Activated CD4-positive, alpha-beta T cell treated with anti-CD3 and anti-CD28 coated beads for 48 hours (primary cell): ENCODE data around the gene NLGN1.
"Not testable (repeated sequence)": the region's sequence is repeated elsewhere in the genome, so short reads cannot be mapped to it uniquely, and the experiment has no call there.

Source experiments
- DNase-seq: peaks from one replicate; pipeline ENCODE4 v3.0.0-alpha.2; 2020

Gene NLGN1

DNA sequence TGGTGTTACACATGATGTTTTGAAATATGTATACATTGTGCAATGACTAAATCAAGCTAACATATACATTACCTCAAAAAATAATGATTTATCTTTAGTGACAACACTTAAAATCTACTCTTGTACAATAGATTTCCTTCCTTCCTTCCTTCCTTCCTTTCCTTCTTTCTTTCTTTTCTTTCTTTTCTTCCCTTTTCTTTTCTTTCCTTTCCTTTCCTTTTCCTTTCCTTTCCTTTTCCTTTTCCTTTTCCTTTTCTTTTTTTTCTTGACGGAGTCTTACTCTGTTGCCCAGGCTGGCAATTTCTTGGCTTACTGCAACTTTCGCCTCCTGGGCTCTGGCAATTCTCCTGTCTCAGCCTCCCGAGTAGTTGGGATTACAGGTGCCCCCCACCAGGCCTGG lies 170.5 kb downstream of the NLGN1 start:
- no peak for DNase-seq

DNA sequence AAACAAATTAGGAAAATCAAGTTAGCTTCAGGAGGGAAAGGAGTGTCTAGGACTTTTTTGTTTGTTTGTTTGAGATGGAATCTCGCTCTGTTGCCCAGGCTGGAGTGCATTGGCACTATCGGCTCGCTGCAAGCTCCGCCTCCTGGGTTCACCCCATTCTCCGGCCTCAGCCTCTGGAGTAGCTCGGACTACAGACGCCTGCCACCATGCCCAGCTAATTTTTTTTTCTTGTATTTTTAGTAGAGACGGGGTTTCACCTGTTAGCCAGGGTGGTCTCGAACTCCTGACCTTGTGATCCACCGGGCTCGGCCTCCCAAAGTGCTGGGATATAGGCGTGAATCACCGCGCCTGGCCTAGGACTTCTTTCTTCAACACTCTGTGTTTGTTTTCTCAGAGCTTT lies 171.1 kb downstream of the NLGN1 start:
- DNase-seq, result no peak

DNA sequence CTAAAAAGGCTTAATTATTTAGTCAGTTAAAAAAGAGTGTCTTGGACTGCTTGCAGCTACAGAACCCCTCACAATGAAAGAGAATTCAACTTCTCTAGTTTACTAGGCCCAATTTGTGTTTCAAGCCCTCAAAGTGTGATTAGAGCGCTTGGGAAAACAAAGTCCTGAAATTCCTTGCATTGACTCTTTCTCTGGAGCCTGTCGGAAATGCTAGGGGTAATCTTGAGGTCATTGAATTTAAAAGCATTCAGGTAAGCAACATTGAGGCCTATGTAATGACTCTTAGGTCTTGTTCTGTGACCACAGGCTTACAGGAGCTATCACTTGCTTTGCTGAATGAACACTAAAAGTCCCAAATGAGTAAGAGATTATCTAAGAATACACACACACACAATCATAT lies 186.0 kb downstream of the NLGN1 start:
- no peak for DNase-seq

DNA sequence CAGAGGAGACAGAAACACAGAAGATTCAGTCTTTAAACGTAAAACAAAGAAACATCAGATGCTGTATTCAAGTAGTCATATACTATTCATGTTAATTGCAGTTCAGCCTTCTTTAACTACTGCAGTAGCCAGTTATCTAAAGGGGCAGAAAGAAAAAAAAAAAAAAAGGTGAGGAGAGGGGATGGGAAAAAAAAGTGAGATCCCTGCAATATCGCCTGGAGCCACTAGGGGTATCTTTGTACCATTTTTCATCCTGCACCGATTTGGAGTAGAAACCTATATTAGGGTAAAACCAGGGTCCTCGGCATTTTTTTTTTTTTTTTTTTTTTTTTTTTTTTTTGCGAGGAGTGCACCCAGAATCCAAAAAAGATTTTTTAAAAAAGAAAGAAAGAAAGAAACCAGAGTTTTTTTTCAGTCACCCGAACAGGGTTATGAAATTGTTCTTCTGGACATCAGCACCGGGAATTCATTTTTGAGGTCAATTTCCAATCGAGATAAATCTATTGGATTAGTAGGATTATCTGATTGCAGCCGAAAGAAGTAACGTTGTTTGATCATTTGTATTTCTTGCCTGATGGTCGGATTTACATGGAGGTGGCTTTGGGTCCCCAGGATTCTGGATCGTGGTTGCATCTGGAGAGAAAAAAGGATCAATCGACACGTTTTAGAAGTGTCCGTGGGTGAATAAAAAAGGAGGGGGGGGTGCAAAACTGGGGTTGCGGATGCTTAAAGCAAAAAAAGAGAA lies 186.7 kb downstream of the NLGN1 start:
- DNase-seq, result peak; percentile 6

DNA sequence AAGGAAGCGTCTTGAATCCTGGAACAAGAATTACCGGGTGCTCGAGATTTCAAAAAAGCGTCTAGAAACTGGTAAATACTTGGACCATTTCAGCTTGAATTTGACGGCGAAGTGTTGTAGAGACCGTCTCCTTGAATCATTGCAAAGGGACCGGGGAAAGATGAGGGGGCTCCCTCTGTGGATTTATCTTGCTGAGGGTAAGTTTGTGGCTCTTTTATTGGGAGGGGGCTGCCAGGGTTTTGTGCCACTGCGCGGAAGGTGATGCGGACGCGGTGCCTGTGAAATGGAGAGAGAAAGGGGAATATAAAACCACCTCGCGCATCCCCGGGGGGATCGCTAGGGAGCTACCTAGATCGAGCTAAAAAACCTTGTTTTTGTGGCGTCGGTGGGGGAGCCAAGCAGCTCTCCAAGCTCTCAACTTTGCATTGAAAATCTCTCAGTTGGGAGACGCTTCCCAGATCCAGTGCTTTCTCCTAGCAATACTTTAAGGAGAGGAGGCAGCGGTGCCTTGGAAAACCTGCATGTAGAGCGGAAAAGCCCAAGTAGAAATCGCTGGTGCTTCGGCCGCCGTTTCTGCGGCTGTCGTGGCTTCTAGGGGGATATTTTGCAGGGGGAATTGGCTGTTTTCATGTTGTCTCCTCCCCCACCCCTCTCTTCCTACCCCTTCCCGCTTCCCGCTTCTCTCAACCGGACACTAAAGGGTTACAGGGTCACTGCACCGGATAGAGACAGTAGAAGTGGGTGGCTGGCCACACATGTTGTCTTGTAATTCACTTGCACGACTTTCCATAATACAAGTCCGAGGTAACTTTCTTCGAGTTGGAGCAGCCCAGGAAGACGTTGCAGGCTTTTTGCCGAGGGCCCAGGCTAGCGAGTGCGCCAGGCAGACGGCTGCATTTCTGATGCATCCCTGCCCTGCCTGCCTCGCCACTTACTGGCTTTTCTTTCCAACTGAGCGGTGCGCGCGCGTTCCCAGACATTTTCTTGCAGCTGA lies 187.6 kb downstream of the NLGN1 start:
- DNase-seq, result no peak

DNA sequence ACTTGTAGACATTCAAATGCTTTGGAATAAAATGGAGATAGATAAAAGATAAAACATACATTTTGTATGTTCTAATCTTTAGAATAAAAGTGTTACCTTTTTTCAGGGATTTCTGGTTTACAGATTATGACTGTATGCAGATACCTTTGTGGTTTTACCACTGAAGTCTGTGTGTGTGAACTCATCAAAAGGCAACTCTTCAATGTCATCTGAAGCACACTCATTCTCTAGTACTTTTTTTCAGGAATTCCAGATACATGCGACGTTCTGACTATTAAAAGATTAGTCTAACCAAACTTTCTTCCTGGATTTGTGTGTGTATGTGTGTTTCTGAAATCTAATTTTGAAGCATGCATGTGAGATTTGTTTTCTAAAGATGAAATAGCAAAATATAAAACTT lies 188.6 kb downstream of the NLGN1 start:
- DNase-seq, result no peak

DNA sequence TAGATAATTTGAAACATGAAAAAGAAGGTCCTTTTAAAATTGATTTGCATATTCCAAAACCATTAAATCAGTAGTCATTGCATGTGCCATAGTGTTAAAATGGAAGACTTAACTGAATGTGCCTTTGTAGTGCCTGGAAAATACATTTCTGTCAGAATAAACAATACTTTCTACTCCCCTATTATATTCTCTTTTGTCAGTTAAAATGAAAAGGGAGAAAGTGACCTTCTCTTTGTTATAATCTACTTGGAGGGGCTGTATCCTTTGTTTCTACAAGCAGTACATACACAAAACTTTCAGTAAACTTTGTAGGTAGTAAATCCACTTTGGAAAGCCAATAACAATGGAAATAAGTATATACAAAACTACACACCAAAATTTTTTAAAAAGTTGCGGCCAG lies 189.5 kb downstream of the NLGN1 start:
- DNase-seq, result no peak

DNA sequence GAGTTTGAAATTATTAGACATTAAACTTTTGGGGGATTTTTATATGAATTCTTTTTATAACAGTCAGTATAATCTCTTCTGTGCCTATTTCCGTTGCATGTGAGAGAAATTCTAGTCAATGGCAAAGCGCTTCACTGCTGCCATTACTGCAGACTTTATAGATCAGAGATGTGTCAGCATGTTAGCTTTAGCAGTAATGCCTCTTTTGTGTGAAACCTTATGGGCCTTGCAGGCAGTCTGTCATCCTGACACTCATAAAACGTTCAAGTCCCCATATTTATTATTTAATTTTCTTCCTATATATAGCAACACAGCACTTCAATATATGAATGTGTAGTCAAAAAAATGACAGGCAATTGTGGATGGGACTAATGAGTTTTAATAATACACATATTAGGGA lies 191.0 kb downstream of the NLGN1 start:
- no peak for DNase-seq

DNA sequence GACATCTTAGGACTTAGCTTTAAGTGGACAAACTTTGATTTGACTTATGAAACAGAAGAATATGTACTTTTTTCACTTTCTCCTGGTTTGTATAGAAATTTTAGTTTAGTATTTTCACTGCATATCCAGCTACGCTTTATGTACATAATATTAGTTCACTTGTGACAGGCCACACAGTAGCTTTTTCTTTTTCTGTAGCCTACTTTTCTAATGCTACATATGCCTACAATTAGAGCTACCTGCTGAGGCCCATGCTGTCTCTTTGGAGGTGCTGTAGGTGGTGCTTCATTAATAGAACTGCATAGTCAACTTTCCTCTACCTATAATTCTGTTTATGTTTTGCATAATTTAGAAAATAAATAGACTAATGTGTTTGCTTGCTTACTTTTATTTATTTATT lies 191.6 kb downstream of the NLGN1 start:
- no peak for DNase-seq

DNA sequence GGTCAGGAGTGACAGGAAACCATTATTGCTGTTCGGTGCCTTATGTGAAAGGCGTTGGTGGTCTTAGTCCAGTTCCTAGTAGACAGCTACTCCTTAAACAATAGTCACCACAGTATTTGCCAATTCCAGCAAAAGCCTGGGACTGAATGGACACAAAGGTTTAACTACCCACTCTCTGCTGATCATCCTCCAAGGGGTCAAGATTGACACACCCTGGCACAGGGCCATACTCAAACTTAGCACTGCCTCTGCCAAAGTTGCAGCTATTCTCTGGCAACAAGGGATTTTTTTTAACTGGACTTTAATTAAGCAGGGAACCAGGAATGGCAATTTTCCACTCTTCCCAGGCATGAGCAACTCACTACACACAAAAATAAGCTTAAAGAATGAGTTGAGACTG lies 193.9 kb downstream of the NLGN1 start:
- DNase-seq, result no peak

DNA sequence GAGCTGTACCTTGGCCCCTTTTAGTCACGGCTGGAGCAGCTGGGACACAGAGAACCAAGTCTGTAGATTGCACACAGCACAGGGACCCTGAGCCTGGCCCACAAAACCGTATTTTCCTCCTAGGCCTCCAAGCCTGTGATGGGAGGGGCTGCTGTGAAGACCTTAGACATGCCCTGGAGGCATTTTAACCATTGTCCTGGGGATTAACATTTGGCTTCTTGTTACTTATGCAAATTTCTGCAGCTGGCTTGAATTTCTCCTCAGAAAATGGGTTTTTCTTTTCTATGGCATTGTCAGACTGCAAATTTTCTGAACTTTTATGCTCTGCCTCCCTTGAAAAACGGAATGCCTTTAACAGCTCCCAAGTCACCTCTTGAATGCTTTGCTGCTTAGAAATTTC lies 197.3 kb downstream of the NLGN1 start:
- DNase-seq, result not testable (repeated sequence)

DNA sequence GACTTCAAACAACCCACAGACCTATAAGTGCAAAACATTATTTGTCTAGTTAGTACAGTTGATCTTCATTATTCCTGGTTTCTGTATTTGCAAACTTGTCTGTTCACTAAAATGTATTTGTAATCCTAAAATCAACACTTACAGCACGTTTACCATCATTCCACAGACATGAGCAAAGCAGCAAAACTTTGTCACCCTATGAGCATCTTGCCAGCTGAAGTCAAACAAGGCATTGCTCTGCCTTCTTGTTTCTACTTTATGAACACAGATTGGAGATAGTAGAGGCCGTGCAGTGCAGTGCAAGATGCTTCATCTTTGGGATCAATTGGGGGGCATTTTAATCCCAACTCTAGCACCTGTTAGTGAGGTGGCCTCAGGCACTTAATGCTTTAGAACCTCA lies 202.1 kb downstream of the NLGN1 start:
- DNase-seq, result no peak

DNA sequence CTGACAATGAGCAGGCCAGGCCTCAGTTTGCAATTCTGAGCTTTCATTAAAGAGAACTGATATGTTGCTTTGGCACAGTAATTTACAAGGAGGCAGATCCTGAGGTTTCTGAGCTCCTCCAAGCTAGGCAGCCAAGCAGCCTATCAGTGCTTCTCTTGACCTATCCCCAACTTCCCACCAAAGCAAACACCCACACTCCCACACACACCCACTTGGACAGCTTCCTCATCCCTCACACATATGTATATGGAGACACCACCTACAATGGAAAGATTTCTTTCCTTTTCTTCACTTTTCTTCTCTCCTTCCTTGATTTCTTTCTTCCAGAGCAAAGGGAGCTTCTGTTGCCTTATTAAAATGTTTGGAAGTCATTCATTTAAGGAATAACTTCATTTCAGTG lies 217.0 kb downstream of the NLGN1 start:
- no peak for DNase-seq

DNA sequence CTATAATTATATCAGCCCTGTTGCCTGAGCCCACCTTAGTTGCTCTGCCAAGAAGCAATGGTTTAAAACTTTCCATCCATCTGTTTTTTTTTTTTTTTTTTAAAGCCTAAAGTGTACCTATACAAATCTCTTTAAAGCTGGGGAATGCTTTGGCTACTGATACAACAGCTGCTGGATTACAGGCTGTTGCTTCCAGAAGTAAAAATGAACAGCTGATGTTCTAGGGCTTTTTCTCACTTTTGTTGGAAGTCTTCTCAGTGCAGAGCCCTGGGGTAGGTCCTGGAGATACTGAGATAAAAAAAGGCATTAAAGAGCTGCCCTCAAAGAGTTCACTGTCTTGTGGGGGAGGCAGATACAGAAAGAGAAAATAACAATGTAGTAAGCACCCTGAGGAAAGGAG lies 218.1 kb downstream of the NLGN1 start:
- no peak for DNase-seq

DNA sequence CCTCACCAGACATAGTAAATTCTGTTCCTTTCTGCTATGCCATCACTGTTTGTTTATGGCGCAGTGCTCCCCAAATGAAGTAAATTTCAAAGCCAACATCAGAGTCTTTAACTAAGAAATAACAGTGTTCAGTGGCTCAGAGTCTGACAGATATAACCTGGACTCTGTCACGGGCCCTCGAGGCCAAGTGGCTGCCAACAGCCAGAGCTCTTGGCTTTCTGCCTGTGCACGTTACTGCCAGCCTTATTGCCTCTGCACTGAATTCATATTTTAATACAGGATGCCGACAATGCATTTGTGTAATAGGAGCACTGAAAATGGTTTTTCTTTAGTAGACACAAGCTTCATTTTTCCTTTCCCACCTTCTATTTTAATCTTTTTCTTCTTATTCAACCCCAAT lies 219.9 kb downstream of the NLGN1 start:
- DNase-seq, result no peak

DNA sequence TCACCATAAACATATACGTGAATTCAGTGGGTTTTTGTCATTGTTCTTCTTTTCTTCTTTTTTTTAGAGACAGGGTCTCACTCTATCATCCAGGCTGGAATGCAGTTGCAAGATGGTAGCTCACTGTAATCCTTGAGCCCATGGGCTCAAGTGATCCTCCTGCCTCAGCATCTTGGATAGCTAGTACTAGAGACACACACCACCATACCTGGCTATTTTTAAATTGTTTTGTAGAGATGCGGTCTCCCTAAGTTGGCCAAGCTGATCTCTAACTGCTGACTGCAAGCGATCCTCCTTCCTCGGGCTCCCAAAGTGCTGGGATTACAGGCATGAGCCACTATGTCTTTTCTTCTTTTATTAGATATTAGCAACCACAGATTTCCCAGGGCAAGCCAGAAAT lies 220.6 kb downstream of the NLGN1 start:
- DNase-seq, result no peak

DNA sequence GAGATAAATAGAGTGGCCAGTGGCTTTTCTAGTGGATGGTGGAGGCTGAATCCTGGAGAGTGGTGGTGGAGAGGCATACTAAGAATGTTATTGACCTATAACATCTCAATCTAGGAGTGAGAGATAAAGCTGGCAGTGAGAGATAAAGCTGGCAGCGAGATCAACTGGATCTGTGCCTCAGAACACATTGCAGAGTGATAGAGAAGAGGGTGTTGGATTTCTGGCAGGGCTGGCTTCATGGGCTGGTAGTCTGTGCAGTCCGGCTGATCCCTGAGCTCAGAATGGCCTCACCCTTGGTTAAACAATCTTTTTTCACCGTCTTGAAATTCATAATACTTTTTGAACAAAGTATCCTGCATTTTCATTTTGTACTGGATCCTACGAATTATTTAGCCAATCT lies 221.2 kb downstream of the NLGN1 start:
- DNase-seq, result no peak

DNA sequence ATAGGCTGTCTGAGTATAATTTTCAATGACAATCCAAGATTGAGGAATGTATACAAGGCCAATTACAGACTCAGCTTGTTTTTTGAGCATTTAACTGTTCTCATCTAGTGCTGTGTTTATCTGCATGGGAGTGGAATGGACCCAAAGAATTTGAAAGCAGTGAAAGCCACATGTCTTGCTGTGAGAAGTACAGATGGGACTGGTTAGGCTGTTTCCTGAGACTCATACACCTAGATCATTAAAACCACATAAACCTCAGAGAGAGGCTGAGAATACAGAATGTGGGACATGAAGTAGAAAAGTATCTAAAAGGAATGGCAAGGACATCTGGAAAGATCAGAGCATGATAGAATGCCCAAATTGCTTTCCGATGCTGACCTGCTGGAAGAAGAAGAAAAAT lies 224.6 kb downstream of the NLGN1 start:
- no peak for DNase-seq

DNA sequence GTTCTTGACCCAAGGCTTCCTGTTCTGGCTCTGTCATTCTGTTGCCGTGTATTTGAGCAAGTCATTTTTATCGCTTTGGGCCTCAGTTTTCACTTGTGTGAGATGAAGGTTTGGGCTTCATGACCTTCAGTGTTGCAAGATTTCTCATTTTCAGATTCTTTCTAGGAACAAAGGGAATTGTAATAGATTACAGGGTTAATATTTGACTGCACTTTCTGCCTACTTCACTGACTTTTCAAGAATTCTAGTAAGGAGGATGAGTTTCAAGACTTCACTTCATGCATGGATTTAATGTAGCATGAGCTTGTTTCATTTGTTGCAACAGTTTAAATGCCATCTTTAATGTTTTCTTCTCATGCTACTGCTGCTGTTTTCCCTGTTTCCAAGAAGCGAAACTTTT lies 226.5 kb downstream of the NLGN1 start:
- DNase-seq, result no peak

DNA sequence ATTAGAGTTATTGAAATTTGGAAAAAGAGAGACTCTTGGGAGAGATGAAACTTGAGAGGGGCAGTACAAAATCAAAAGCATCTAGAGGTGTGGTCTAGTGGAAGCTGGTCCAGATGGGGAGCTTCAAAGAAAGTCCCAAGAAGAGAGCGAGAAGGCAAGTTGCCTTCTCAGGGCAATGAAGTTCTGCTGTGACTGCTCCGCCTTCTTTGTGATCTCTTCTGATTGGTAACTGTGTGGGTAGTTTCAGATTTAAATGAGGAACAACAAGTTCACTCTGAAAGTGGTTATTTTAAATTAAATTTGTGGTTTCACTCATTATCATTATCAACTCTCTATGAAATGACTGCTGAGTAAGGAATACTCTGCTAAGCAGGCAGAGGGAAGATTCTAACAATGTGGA lies 233.3 kb downstream of the NLGN1 start:
- no peak for DNase-seq

DNA sequence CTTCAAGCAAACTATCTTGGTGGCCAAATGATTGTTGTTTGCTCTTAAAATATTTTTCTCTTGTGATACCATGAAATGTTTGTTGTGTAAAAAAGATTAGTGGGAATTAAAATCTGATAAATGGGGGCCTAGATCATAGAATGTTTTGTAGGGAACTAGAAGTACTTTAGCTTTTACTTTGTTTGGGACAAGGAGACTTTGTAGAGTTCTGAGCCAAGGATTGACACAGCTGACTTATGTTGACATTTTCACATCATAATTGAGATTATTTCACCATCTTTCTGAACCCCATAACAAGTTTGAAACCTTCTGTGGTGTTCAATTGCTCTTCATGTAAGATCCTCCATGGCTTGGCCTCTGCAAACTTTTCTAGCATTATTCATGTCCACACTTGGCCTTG lies 235.4 kb downstream of the NLGN1 start:
- no peak for DNase-seq

DNA sequence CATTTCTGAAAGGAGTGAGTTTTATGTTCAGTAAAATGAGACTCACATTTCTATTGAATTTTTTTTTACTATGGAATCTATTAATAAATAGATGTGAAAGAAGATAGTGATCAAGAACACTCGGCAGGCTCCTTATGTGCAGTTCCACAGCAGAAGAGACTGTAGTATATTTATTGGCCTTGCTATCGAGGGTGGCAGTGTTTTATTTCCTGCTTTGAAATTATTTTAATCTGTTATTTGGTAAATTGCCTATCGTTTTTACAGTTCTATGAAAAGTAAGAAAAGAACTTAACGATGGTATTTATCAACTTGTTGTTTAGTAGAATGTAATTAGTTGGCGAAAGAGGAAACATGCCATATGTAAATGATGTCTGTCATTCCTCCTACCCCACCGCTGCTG lies 238.3 kb downstream of the NLGN1 start:
- no peak for DNase-seq

DNA sequence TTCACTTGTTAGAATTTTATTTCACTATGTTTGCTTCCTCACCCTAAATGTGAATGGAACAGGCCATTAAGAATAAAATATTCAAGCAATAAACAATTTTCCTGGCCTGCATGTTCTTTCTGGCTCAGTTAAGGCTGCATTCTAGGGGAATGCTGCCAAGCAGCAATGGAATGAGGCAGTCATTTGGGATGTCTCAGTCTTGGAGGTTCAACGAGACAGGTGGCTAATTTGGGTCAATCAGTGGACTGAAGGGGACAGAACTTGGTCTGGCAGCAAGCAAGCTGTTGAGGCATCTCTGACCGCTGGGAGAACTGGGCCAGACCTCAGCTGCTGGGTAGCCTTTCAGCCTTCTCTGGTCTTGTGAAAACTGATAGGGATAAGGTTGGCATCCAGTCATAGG lies 241.6 kb downstream of the NLGN1 start:
- no peak for DNase-seq

DNA sequence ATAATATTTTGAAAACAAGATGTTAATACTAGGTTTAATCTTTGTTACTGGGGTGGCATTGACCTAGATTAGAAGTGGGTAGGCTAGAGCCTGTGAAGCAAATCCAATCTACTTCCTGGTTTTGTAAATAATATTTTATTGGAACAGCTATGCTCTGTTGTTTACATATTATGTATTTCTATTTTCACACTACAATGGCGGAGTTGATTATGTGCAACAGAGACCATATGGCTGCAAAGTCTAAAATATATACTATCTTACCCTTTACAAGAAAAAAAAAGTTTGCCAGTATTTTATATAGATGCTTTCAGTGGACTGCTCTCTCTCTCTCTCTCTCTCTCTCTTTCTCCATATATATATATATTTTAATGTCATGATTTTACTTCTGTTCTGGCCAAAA lies 244.2 kb downstream of the NLGN1 start:
- DNase-seq, result no peak
